Lower leg skin (tissue), 3 donors: Measurements from ENCODE around the gene C1orf198.

Experiments used
- POLR2A ChIP-seq, 2 donors: fragments of 450-650 bp; IDR thresholded peaks; one replicate each; pipeline ENCODE4 v1.6.1; 2016 to 2017; ENCODE audit warnings: antibody characterized with exemption in 2 of 2, mild to moderate bottlenecking in 1 of 2, moderate library complexity in 1 of 2
- TF ChIP-seq, protein P1 (sequence below), 3 donors: fragments of 450-650 bp; IDR thresholded peaks; one replicate each; pipeline ENCODE4 v1.5.1; 2016; ENCODE audit warnings: antibody characterized with exemption in 3 of 3, mild to moderate bottlenecking in 3 of 3, moderate library complexity in 2 of 3

DNA sequence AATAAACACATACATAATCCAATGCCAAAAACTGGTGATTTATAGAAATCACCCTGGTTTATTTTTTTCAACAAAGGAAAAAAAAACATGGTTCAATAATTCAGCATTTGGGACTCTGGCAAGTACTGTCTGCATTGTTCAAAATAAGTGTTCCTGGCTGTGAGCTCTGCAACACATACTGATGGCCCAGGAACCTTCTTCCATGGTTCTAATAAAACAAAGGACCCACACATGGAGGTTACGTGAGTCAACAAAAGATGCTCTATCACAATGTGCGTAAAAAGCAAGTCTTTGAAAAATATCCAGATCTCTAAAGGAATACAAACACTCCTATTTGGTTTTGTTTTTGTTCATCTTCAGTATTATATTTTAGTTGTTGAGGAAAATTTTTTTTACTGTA is 37.9 kb upstream of the C1orf198 start:
- TF ChIP-seq, protein P1, sequence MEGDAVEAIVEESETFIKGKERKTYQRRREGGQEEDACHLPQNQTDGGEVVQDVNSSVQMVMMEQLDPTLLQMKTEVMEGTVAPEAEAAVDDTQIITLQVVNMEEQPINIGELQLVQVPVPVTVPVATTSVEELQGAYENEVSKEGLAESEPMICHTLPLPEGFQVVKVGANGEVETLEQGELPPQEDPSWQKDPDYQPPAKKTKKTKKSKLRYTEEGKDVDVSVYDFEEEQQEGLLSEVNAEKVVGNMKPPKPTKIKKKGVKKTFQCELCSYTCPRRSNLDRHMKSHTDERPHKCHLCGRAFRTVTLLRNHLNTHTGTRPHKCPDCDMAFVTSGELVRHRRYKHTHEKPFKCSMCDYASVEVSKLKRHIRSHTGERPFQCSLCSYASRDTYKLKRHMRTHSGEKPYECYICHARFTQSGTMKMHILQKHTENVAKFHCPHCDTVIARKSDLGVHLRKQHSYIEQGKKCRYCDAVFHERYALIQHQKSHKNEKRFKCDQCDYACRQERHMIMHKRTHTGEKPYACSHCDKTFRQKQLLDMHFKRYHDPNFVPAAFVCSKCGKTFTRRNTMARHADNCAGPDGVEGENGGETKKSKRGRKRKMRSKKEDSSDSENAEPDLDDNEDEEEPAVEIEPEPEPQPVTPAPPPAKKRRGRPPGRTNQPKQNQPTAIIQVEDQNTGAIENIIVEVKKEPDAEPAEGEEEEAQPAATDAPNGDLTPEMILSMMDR (IDR thresholded peaks at IDR 0.05): no peak
- TF ChIP-seq POLR2A (IDR thresholded peaks at IDR 0.05): no peak
